22Rv1 (cell line): ENCODE measurements around the gene NRG3.
A peak's percentile ranks its signal among the peaks of the same experiment; 100 is the strongest.

Source experiments
- H3K27ac ChIP-seq: fragments of 450-650 bp; 2 replicates; pipeline ENCODE4 v1.5.1; 2017
- CTCF ChIP-seq: fragments of 450-650 bp; IDR thresholded peaks from 2 replicates; pipeline ENCODE4 v1.5.1; 2017; ENCODE audit warnings: mild to moderate bottlenecking
- ZFX ChIP-seq: fragments of 450-650 bp; IDR thresholded peaks from 2 replicates; pipeline ENCODE4 v1.6.1; 2017; ENCODE audit warnings: antibody characterized with exemption, borderline replicate concordance

NRG3 gene

DNA sequence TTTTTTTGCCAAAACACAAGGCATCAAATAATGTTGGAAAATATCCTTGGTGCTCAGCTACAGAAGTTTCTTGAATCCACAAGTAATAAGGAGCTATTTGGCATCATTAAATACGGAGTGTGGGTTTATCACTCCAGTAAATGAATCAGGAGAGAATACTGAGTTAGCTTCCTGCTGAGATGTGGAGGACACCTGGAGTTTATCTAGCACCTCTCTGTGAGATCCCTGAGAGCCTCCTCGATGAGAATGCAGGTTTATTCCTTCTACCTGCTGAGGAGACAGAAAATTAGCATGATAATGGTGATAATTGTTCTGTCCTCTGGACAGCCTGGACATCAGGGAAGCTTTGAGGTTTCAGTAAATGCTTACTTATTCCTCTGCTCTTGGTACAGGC is 40.5 kb downstream of the NRG3 start:
- TF ChIP-seq ZFX, result no peak
- TF ChIP-seq CTCF, result no peak
- H3K27ac ChIP-seq, result no peak overlapping the region

DNA sequence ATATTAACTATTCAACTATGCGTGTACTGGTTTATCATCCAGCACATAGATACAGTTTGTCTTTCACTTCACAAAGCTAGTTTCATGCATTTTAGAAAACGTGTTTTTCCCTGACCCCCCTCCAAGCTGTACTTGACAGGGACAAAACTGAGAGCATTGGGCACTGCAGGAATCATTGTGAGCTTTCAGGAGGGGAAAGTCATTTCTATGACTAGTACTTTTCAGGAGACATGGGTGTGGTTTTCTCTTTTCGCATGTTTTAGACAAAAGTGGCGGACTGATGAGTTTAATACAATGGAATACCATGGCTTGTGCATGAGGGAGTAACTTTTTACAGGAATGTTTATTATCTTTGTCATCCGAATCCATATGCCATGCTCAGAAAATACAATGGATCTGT is 42.7 kb downstream of the NRG3 start:
- TF ChIP-seq CTCF (no peak), ZFX (no peak)
- H3K27ac ChIP-seq, result no peak overlapping the region

GRCh38 chr10:81918766-81919165 is 43.8 kb downstream of the NRG3 start:
- H3K27ac ChIP-seq, result no peak overlapping the region
- TF ChIP-seq ZFX, result no peak
- no peak for TF ChIP-seq CTCF

- TF ChIP-seq ZFX (no peak), CTCF (peak; percentile 71)
Observed at GRCh38 chr10:81920213-81920829, 45.3 kb downstream of the NRG3 start.

DNA sequence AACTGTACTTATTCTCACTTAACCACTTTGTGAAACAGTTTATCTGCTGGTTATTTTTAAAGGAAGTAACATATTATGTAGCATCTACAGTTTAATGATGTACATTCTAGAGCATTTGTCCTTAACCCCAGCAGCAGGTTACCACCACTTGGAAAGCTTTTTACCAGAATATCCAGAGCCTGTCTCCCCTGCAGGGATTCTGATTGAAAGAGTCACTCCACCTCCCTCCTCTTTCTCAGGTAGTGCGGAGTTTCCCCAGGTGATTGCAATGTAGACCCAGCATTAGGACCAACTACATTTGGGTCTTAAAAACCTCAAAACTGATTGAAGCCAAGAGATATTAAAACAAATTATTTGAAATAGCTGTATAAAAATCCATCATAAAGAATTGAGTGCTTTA is 53.1 kb downstream of the NRG3 start:
- no peak for TF ChIP-seq CTCF
- TF ChIP-seq ZFX, result no peak
- no peak overlapping the region for H3K27ac ChIP-seq

More at GRCh38 chr10:81920213-81920829, 45.3 kb downstream of the NRG3 start:
- H3K27ac ChIP-seq, result no peak overlapping the region

- TF ChIP-seq ZFX (no peak), CTCF (no peak)
- no peak overlapping the region for H3K27ac ChIP-seq
Observed at GRCh38 chr10:81943583-81943982, 68.6 kb downstream of the NRG3 start.

- TF ChIP-seq ZFX (no peak), CTCF (no peak)
- H3K27ac ChIP-seq, result no peak overlapping the region
Observed at GRCh38 chr10:81944609-81945008, 69.6 kb downstream of the NRG3 start.
